ENCODE data around the gene INHBE. TPM values are rescaled to one million over a fixed set of nuclear protein-coding genes. Genes with fewer than 3 reads are reported as not detected.
A peak's percentile ranks its signal among the peaks of the same experiment; 100 is the strongest.

INHBE gene
- total RNA-seq, 1 donor from 2014 or later: not detected

GRCh38 chr12:57460468-57460784 is 5.3 kb downstream of the INHBE start:
- no peak for DNase-seq (ENCODE audit: low spot score)

GRCh38 chr12:57460841-57461275 is 5.8 kb downstream of the INHBE start:
- DNase-seq (ENCODE audit: low spot score): no peak

GRCh38 chr12:57461276-57461916 is 6.3 kb downstream of the INHBE start:
- no peak for DNase-seq (ENCODE audit: low spot score)

GRCh38 chr12:57461917-57462250 is 6.8 kb downstream of the INHBE start:
- DNase-seq (ENCODE audit: low spot score): no peak

- peak; percentile 94 for DNase-seq (ENCODE audit: low spot score)
These were observed 7.3 kb downstream of the INHBE start for GRCh38 chr12:57462251-57462911.

GRCh38 chr12:57462912-57463253 is 7.8 kb downstream of the INHBE start:
- DNase-seq (ENCODE audit: low spot score): no peak

GRCh38 chr12:57464569-57464968 is 9.5 kb downstream of the INHBE start:
- no peak for DNase-seq (ENCODE audit: low spot score)

- no peak for DNase-seq (ENCODE audit: low spot score)
These were observed 10.1 kb downstream of the INHBE start for GRCh38 chr12:57465030-57465746.

- DNase-seq (ENCODE audit: low spot score): no peak
These were observed 10.8 kb downstream of the INHBE start for GRCh38 chr12:57465747-57466505.

GRCh38 chr12:57467212-57467874 is 12.2 kb downstream of the INHBE start:
- no peak for DNase-seq (ENCODE audit: low spot score)

GRCh38 chr12:57467915-57468314 is 12.8 kb downstream of the INHBE start:
- DNase-seq (ENCODE audit: low spot score): no peak

- DNase-seq (ENCODE audit: low spot score): no peak
These were observed 14.4 kb downstream of the INHBE start for GRCh38 chr12:57469296-57470164.

GRCh38 chr12:57470286-57470969 is 15.3 kb downstream of the INHBE start:
- DNase-seq (ENCODE audit: low spot score): no peak

GRCh38 chr12:57470970-57471656 is 16.0 kb downstream of the INHBE start:
- DNase-seq (ENCODE audit: low spot score): no peak

- DNase-seq (ENCODE audit: low spot score): no peak
These were observed 16.6 kb downstream of the INHBE start for GRCh38 chr12:57471661-57472060.

GRCh38 chr12:57472391-57472790 is 17.3 kb downstream of the INHBE start:
- DNase-seq (ENCODE audit: low spot score): no peak

GRCh38 chr12:57473392-57473791 is 18.3 kb downstream of the INHBE start:
- DNase-seq (ENCODE audit: low spot score): no peak

- DNase-seq (ENCODE audit: low spot score): no peak
These were observed 18.8 kb downstream of the INHBE start for GRCh38 chr12:57473886-57474285.

GRCh38 chr12:57474430-57474829 is 19.3 kb downstream of the INHBE start:
- DNase-seq (ENCODE audit: low spot score): no peak

All from mesenteric fat pad (tissue), 1 donor.